Measurements from ENCODE around the gene NPEPL1. TPM values are rescaled to one million over a fixed set of nuclear protein-coding genes. Genes with fewer than 3 reads are reported as not detected.
A peak's percentile ranks its signal among the peaks of the same experiment; 100 is the strongest.

Gene NPEPL1
- polyA plus RNA-seq, 1 donor from 2014 or later: 6.9 TPM

DNA sequence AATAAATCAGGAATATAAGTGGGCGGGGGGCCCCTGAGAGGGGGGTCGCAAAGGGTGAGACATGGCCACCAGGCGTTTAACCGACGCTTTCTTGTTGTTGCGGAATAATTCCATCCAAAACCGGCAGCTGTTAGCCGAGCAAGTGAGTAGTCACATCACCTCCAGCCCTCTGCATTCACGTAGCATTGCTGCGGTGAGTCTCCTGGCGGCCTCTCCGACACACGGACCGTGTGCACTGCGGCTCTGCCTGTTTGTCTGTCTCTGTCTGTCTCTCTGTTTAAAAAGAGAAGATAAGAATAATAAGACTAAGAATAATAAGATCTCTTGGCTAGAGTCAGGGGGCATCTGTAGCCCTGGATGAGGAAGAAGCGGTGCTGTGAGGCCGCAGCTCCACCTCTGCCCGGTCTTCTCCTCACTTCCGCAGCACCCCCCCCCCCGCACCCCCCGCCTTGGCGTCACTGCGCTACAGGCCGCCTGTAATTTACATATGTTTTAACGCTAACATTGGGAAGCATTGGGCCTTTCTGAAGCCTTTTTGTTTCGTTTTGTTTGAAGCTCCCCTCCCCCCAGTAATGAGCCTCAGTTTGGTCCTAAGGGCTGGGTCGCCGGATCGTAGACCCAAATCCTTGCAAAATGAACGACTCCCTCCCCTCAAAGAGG, 40.5 kb upstream of the NPEPL1 start:
- no peaks in the 10 kb centered on the region for H3K27me3 Mint-ChIP-seq
- peaks cover 11 to 24% (median 23%) of the 10 kb centered on the region in 3 donors for H3K4me1 Mint-ChIP-seq
- H3K9me3 Mint-ChIP-seq: no peaks in the 10 kb centered on the region
- H3K36me3 Mint-ChIP-seq: no peaks in the 10 kb centered on the region
- peak overlapping the region; percentile 96 to 99 (median 98) for H3K4me3 Mint-ChIP-seq
- peak overlapping the region; percentile 92 to 99 (median 96) for H3K27ac Mint-ChIP-seq

DNA sequence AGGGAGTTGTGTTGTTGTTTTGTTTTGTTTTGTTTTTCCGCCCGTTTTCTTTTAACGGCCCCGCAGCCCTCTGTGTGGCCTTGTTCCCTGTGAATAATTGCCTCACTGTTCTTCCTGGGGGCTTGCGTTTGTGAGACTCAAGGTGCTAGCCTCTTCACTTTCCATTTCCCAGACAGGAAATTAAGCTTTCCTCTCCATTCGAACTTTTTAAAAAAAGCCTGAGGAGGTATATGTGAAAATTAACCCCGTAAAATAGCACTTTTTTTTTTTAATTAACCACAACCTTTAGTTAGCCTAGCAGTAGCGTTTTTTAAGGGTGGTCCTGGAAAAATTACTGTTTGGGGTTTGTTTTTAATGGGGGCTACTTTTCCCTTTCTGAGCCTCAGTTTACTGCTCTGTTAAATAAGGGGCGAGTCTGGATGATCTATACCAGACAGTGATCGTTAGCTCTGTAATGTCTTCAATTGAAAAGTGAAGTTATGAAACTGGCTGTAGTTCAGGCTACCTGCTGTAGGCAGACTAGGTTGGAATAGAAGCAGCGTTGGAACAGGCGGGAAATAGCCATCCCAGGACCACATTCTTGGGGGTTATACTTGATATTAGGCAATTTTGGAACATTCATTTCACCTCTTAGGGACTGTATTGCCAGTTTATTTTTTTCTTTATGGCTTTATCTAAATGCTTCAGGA, 39.9 kb upstream of the NPEPL1 start:
- peak overlapping the region; percentile 96 to 99 (median 98) for H3K4me3 Mint-ChIP-seq
- peaks cover 11 to 27% (median 24%) of the 10 kb centered on the region in 3 donors for H3K4me1 Mint-ChIP-seq
- H3K36me3 Mint-ChIP-seq: no peaks in the 10 kb centered on the region
- no peaks in the 10 kb centered on the region for H3K9me3 Mint-ChIP-seq
- peak overlapping the region; percentile 92 to 99 (median 96) for H3K27ac Mint-ChIP-seq
- H3K27me3 Mint-ChIP-seq: no peaks in the 10 kb centered on the region

DNA sequence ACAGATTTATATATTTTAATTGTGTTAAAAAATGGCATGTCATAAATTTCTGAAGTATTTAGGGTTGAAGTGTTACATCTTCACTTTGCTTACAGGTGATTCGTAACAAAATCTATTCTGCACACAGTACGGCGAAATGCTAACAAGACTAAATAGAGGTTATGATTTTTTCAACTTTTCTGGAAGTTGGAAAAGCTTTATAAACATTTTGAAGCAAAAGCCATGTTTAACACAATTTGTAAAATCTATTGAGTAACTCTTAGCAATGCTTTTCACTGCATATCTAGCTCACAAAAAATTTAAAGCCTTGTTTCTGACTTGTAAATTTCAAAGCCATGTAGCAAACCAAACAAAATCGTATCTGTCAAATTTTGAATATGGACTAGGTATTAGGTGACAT, 38.3 kb upstream of the NPEPL1 start:
- Mint-ChIP-seq H3K4me1 (peaks cover 14 to 27% (median 26%) of the 10 kb centered on the region in 3 donors), H3K4me3 (no peak overlapping the region), H3K9me3 (no peaks in the 10 kb centered on the region), H3K27me3 (no peaks in the 10 kb centered on the region), H3K36me3 (peaks cover 1% of the 10 kb centered on the region), H3K27ac (no peak overlapping the region)

DNA sequence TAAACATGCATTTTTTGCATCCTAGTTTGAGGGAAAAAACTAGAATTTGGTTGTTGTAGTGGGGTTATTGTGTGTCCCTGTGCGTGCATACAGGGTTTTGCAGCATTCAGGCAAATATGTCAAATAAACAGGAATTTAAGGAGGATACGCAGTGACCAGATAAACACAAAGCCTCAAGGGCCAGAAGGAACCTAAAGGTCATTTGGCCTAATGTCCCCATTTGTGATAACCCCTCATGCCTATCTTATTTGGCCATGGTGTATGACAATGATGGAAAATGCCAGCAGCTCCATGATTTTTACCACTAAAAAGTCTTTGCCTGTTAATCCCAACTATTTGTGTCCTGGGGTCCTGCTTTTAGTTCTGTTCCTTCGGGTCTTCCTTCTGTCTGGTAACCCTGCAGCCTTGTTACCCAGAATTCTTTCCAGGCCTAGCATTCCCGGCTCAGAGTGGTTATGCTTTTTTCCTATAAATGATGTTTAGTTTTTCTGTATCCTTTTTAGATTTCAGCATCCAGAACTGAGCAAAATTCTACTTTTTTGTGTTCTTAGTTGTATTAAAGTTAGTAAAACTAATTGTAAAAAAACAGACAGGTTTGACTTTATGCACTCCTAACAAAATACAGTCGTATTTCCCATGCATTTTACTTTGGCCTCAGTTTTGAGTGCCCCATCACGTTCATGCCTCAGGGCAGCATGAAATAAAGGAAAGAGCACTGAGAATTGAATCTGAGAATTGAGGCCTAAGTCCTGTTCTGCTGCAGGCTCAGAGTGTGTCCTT, 37.1 kb upstream of the NPEPL1 start:
- H3K36me3 Mint-ChIP-seq: peaks cover 1% of the 10 kb centered on the region
- H3K4me3 Mint-ChIP-seq: no peak overlapping the region
- peaks cover 14 to 33% (median 24%) of the 10 kb centered on the region in 3 donors for H3K4me1 Mint-ChIP-seq
- H3K27me3 Mint-ChIP-seq: no peaks in the 10 kb centered on the region
- no peaks in the 10 kb centered on the region for H3K9me3 Mint-ChIP-seq
- H3K27ac Mint-ChIP-seq: no peak overlapping the region

DNA sequence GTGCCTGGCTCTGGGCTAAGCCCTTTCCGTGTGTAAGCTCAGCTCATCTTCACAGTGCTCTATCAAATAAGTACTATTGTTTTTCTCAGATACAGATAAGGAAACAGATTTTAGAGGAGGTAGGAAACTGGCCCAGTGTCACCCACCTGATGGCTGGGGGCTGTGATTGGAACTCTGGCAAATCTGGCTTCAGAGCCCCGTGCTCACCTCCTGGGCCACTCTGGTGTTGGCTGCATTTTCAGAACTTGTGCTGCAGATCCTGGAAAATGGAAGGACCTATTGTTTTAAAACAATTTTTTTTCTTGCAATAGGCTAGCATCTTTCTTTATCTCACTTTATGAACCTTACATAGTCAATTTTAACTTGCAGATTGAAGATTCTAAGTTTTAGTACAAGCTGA, 35.8 kb upstream of the NPEPL1 start:
- H3K4me1 Mint-ChIP-seq: peaks cover 14 to 31% (median 27%) of the 10 kb centered on the region in 3 donors
- H3K27ac Mint-ChIP-seq: no peak overlapping the region
- H3K9me3 Mint-ChIP-seq: no peaks in the 10 kb centered on the region
- peak overlapping the region in 1 of 4 donors; percentile 6 for H3K4me3 Mint-ChIP-seq
- peaks cover 5% of the 10 kb centered on the region for H3K36me3 Mint-ChIP-seq
- no peaks in the 10 kb centered on the region for H3K27me3 Mint-ChIP-seq

DNA sequence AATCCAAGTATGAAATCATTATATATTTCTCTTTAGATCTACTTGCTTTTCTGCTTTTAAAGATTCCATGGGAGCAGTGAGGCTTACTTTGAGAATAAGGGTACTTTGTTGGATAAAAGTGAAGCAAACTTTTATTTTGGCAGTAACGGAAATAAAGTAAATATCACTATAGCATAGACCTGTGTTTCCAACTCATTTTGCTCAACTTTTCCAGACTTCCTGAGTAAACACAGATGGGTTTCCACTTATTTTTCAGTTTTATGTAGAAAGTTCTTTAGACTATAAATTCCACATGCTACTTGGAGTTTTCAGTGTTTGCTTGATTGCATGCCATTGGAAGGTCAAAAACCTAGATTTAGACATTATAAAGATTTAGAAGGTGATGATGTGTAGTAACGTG, 35.3 kb upstream of the NPEPL1 start:
- H3K36me3 Mint-ChIP-seq: peaks cover 5% of the 10 kb centered on the region
- no peaks in the 10 kb centered on the region for H3K27me3 Mint-ChIP-seq
- no peak overlapping the region for H3K27ac Mint-ChIP-seq
- no peaks in the 10 kb centered on the region for H3K9me3 Mint-ChIP-seq
- H3K4me3 Mint-ChIP-seq: no peak overlapping the region
- peaks cover 16 to 27% (median 27%) of the 10 kb centered on the region in 3 donors for H3K4me1 Mint-ChIP-seq

DNA sequence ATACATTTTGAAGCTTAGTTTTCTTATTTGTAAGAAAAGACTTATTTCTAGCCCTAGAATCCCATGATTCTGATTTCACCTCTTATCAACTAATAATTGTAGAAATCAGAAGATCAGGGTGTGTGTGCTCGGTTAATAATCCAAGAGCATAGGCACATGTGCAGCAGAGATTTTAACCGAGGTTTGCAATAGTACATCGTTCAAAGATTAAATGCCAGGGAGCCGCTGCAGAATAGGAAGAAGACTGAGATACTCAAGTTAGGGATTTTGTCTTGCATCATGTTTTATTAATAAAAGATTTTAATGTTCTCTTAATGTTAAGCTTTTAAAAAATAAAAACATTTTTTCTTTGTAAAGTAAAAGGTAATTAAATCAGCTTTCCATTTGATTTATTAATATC, 34.6 kb upstream of the NPEPL1 start:
- H3K36me3 Mint-ChIP-seq: peaks cover 6% of the 10 kb centered on the region
- H3K9me3 Mint-ChIP-seq: no peaks in the 10 kb centered on the region
- no peaks in the 10 kb centered on the region for H3K27me3 Mint-ChIP-seq
- peaks cover 15 to 24% (median 23%) of the 10 kb centered on the region in 3 donors for H3K4me1 Mint-ChIP-seq
- no peak overlapping the region for H3K4me3 Mint-ChIP-seq
- no peak overlapping the region for H3K27ac Mint-ChIP-seq

DNA sequence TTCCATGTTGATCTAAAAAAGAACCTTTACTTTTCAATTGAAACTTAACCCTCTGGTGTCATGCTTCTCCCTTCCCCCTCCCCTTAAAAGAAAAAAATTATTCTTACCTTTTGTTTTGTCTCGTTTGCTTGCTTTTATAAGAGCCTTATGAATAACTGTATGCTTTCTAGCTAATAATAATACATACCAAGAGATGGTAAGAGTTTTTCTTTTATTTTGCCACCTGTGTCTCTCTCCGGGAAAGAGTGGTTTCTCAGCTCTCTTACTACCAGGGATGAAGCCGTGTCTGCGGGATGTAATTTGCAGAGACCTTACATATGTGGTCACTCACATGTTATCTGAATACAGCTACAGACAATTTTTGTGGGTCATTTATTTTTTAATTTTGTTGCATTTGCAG, 33.8 kb upstream of the NPEPL1 start:
- no peaks in the 10 kb centered on the region for H3K9me3 Mint-ChIP-seq
- H3K27ac Mint-ChIP-seq: no peak overlapping the region
- H3K4me3 Mint-ChIP-seq: no peak overlapping the region
- H3K36me3 Mint-ChIP-seq: peaks cover 10% of the 10 kb centered on the region
- H3K4me1 Mint-ChIP-seq: peaks cover 12 to 19% (median 18%) of the 10 kb centered on the region in 3 donors
- H3K27me3 Mint-ChIP-seq: no peaks in the 10 kb centered on the region

DNA sequence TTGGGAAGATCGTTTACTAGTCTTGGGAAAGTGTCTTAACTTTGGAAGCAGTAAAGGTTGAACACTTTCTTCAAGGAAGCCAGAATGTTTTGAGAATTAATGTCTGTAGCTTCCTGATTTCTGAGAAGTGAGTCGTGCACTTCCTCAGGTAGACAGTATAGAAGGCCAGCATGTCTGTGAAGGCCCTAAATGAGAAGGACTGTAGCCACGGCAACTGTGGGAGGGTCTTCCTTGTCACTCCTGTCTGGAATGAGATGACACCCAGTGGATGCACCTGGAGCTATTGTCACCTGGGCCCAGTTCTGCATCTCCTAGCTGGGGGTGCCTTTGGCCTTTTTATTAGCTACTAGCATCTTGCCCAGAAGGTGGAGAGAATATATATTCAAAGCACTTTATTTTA, 32.8 kb upstream of the NPEPL1 start:
- Mint-ChIP-seq H3K9me3 (no peaks in the 10 kb centered on the region), H3K27ac (peak overlapping the region in 1 of 3 donors; percentile 21), H3K4me3 (no peak overlapping the region), H3K4me1 (peaks cover 12 to 19% (median 18%) of the 10 kb centered on the region in 3 donors), H3K27me3 (no peaks in the 10 kb centered on the region), H3K36me3 (peaks cover 14% of the 10 kb centered on the region)

DNA sequence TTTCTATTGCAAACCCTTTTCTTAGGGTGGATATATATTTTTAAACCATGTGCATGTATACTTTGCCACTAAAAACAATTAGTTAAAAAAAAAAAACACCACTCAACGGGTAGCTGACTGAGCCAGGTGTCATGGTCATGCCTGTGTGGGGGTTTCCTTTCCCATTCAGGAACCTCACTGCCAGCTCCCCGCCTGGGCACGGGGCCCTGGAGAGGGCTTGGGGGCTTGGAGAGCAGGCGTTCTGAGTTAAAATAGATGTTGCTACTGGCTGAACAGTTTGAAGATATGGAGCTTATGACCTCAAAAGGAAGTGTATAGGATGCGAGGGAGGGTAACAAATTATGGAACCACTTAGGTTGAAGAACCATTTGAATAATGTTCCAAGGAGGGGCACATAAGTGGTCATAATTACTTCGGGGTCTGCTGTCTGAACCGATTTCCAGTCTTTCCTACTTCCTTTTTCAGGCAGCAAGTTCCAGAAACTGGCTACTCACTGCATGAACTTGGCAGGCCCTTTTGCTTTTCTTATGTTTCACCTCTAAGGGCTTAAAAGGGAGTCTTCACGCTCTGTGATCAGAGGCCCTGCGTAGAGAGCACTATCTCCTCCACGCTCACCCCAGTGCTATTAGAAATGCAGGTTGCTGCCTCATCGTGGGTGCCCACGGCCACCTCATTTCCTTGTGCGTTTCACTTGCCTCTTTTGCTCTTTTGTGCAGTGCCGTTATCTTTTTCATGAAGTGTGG, 31.6 kb upstream of the NPEPL1 start:
- H3K36me3 Mint-ChIP-seq: peaks cover 14% of the 10 kb centered on the region
- H3K4me3 Mint-ChIP-seq: no peak overlapping the region
- H3K4me1 Mint-ChIP-seq: peaks cover 9 to 19% (median 16%) of the 10 kb centered on the region in 3 donors
- no peaks in the 10 kb centered on the region for H3K27me3 Mint-ChIP-seq
- no peaks in the 10 kb centered on the region for H3K9me3 Mint-ChIP-seq
- H3K27ac Mint-ChIP-seq: peak overlapping the region in 1 of 3 donors; percentile 67

DNA sequence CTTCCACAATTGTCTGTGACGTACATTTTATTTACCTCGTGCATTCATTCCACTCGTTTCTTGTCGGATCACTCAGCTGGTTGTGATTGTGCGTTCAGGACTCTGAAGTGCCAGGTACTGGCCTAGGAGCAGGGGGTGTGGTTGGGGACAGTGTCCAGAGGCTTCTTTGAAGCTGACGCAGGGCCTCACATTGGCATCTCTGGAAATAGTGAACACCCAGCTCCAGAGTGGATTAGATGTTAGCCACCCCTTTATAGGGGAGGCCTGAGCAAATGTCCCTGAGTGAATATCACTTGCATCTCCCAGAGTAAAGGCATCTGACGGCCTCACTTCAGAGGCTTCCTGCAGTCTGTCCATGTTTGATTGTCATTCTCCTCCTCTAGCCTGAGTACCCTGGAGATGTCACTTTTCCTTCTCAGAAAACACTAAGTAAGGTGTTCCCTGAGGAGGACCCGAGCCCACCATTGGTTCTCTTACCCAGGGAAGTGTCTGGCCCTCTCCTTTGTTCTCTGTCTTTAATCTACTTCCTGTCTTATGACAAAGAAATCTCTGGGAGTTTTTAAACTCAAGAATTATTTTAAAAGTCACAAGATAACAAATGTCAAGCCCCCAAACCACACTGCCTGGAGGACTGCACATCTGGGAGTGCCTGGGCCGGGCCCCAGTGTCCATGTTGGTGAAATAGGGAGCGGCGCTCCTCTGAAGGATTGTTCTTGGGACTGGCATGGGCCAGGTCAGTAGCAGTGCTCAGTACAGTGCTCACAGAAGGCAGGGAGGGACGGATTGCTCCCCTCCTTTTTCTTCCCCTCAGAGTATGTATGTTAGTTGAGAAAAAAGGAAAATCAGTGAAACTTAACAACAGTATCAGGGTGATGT, 30.8 kb upstream of the NPEPL1 start:
- Mint-ChIP-seq H3K27me3 (no peaks in the 10 kb centered on the region), H3K4me1 (peaks cover 5 to 13% (median 10%) of the 10 kb centered on the region in 3 donors), H3K4me3 (peak overlapping the region in 1 of 4 donors; percentile 68), H3K9me3 (no peaks in the 10 kb centered on the region), H3K27ac (peak overlapping the region in 1 of 3 donors; percentile 67), H3K36me3 (peaks cover 17% of the 10 kb centered on the region)

DNA sequence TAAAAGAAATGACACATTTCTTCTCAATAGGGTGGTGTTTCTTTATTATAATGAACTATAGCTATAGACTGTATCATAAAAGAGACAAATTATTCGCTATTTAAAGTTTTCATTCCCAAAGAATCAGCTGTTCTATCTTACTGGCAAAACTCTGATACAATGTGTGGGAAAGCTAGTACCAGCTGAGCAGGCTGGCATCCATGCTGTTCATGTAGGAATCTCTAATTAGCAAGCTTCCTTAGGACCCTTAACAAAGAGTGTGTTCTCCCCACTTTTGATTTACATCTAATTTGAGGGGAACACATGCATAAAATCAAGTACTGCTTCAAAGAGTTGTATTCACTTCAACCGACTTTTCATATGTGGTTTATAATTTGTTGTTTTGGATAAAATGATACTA, 28.3 kb upstream of the NPEPL1 start:
- peaks cover 22% of the 10 kb centered on the region for H3K36me3 Mint-ChIP-seq
- no peaks in the 10 kb centered on the region for H3K9me3 Mint-ChIP-seq
- H3K27me3 Mint-ChIP-seq: no peaks in the 10 kb centered on the region
- H3K27ac Mint-ChIP-seq: no peak overlapping the region
- no peak overlapping the region for H3K4me3 Mint-ChIP-seq
- H3K4me1 Mint-ChIP-seq: peaks cover 5 to 12% (median 7%) of the 10 kb centered on the region in 3 donors

DNA sequence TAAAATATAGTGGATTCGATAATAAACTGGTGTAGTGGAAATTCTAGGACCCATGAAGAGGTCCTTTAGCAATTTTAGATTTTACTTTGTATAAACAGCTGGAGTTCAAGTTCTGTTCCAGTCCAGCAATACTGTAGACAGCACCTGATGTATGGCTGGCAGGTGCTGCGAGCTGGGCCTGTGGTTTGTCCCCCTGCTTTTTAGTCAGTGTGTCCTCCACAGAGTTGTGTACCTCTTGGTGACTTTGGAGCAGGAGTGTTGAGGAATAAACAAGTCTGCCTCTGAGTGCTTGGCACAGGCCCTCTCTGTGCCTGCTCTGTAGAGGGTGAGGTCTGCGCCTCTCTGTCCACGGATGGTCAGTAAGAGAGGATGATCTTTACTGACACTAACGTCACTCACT, 27.7 kb upstream of the NPEPL1 start:
- no peak overlapping the region for H3K27ac Mint-ChIP-seq
- H3K9me3 Mint-ChIP-seq: no peaks in the 10 kb centered on the region
- peaks cover 22% of the 10 kb centered on the region for H3K36me3 Mint-ChIP-seq
- no peaks in the 10 kb centered on the region for H3K27me3 Mint-ChIP-seq
- H3K4me3 Mint-ChIP-seq: no peak overlapping the region
- peaks cover 11 to 16% (median 13%) of the 10 kb centered on the region in 3 donors for H3K4me1 Mint-ChIP-seq

DNA sequence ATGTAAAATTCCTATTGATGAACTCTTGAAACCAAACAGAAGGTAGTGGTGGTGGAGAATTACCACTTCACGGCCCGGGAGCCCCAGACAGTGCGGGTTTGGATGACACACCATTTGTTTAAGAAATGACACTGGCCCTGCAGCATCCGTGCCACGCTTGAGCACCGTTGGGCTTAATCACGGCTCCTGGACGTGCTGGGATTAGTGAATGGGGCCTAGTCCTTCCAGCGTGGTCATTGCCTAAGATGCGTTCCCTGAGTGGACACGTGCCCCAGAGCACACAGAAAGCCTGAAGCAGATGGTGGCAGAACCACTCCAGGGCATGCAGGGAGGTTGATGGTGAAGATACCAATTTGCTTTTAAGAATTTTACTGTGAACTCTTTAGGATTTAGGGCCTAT, 27.0 kb upstream of the NPEPL1 start:
- no peaks in the 10 kb centered on the region for H3K27me3 Mint-ChIP-seq
- H3K9me3 Mint-ChIP-seq: no peaks in the 10 kb centered on the region
- no peak overlapping the region for H3K4me3 Mint-ChIP-seq
- H3K27ac Mint-ChIP-seq: no peak overlapping the region
- H3K36me3 Mint-ChIP-seq: peaks cover 23% of the 10 kb centered on the region
- peaks cover 13 to 16% (median 15%) of the 10 kb centered on the region in 3 donors for H3K4me1 Mint-ChIP-seq
